Measurements from ENCODE around the gene SPACA6. TPM values are rescaled to one million over a fixed set of nuclear protein-coding genes. Genes with fewer than 3 reads are reported as not detected.

SPACA6 gene
- total and polyA plus RNA-seq, 10 of the 15 experiments (the other 5 are each of a cell fraction or from before 2014, with no cell fraction given): 0.31 to 6.5 (median 1.7) TPM

- Histone ChIP-seq H3K79me2 (ENCODE audit: control insufficient read depth, insufficient read depth, low read length) (no peaks in the 10 kb centered on the region), H3K9me3 (replicated peaks; ENCODE audit: control insufficient read depth, insufficient read depth, low read length) (no peaks in the 10 kb centered on the region), H2AFZ (ENCODE audit: control insufficient read depth, low read depth, low read length) (no peak overlapping the region), H3K4me3 (no peak overlapping the region), H3K4me2 (ENCODE audit: control insufficient read depth, insufficient read depth) (no peak overlapping the region), H3K4me1 (ENCODE audit: control insufficient read depth, insufficient read depth, low read length) (no peaks in the 10 kb centered on the region), H3K9ac (ENCODE audit: control insufficient read depth, insufficient read depth, low read length) (no peak overlapping the region), H4K20me1 (ENCODE audit: control insufficient read depth, insufficient read depth) (no peaks in the 10 kb centered on the region), H3K36me3 (ENCODE audit: control insufficient read depth in 2 of 2, insufficient read depth in 2 of 2, low read length in 1 of 2) (no peaks in the 10 kb centered on the region), H3K27ac (ENCODE audit: control insufficient read depth, insufficient read depth) (no peak overlapping the region), H3K27me3 (replicated peaks in 1 of 2; ENCODE audit: control insufficient read depth in 2 of 2, insufficient read depth in 2 of 2, low read length in 1 of 2) (no peaks in the 10 kb centered on the region)
- RAD21 ChIA-PET (ENCODE audit: unreplicated experiment): no interaction called here
- in situ Hi-C loops (cut with MboI): loop anchor here (5.0 kb wide), 1 partner anchor 327 kb away; no protein-coding TSS in a partner anchor
- SMC1A ChIA-PET (ENCODE audit: uncharacterized antibody, unreplicated experiment): interaction anchor here (1.1 kb wide), 1 partner anchor 11 kb away, joined by 3 read pairs; no protein-coding TSS in a partner anchor
- TF ChIP-seq NFYB (IDR thresholded peaks at IDR 0.05; ENCODE audit: insufficient read depth, low read depth, low read length) (no peak), BHLHE40 (IDR thresholded peaks at IDR 0.05; ENCODE audit: borderline replicate concordance in 1 of 2, low read depth in 2 of 2, low read length in 1 of 2) (no peak), LARP7 (IDR thresholded peaks at IDR 0.05) (no peak), KLF5 (IDR thresholded peaks at IDR 0.05; ENCODE audit: partially characterized antibody) (no peak), YY1 (IDR thresholded peaks at IDR 0.05; ENCODE audit: low read depth, low read length) (no peak), SREBF2 (IDR thresholded peaks at IDR 0.05; ENCODE audit: low read length) (no peak), NBN (IDR thresholded peaks at IDR 0.05) (no peak), SUPT20H (IDR thresholded peaks at IDR 0.05; ENCODE audit: borderline replicate concordance, control insufficient read depth, low read depth, low read length) (no peak), GATAD2B (conservative IDR thresholded peaks at IDR 0.05; ENCODE audit: low read depth) (no peak), POLR2AphosphoS5 (IDR thresholded peaks at IDR 0.05; ENCODE audit: low read length) (no peak), E2F4 (IDR thresholded peaks at IDR 0.05; ENCODE audit: low read depth, low read length) (no peak), YBX1 (IDR thresholded peaks at IDR 0.05) (no peak), ZZZ3 (IDR thresholded peaks at IDR 0.05; ENCODE audit: control insufficient read depth, insufficient read length, low read depth) (no peak), NR2C2 (IDR thresholded peaks at IDR 0.05; ENCODE audit: borderline replicate concordance, control insufficient read depth, insufficient read length, low read depth) (no peak), DPF2 (IDR thresholded peaks at IDR 0.05) (no peak), SIX5 (IDR thresholded peaks at IDR 0.05; ENCODE audit: low read depth, low read length, severe bottlenecking) (no peak)
- DNase-seq (ENCODE audit: low read depth, low spot score) (no peak), ATAC-seq (no peak), FAIRE-seq (no peak)
- BruUV-seq (replicated peaks): no TSS peak
- POLR2A ChIA-PET: no interaction called here
- intact Hi-C loops (cut with micrococcal nuclease; ENCODE audit: unreplicated experiment): no loop called here
- WGBS (ENCODE audit: insufficient coverage, insufficient replicate concordance, low lambda C conversion rate, missing lambda C conversion rate): 0% methylated on average over 1 of the region's 1 CpG
- CTCF ChIA-PET: interaction anchor here (1.1 to 10.4 kb wide), 2 partner anchors 12 to 193 kb away, joined by 4 to 281 read pairs; no protein-coding TSS in a partner anchor
These were observed 29.0 kb upstream of the SPACA6 start for GRCh38 chr19:51664131-51664530.

Data from GM12878 (cell line).